Neural cell (in vitro differentiated cells): Measurements from ENCODE around the gene CHCHD10.

Source experiments
- CTCF ChIP-seq: fragments of 450-650 bp; IDR thresholded peaks from 2 replicates; pipeline ENCODE4 v1.5.1; 2014; ENCODE audit warnings: antibody characterized with exemption, mild to moderate bottlenecking, moderate library complexity; ENCODE audit not compliant: poor library complexity, severe bottlenecking
- EZH2 ChIP-seq: fragments of 200-600, 300-800 bp; shearing (Covaris generic), sonication (generic); IDR thresholded peaks from 2 replicates; pipeline ENCODE4 v1.6.1; 2014; ENCODE audit warnings: antibody characterized with exemption, low read length, borderline replicate concordance, mild to moderate bottlenecking; ENCODE audit not compliant: insufficient read depth, poor library complexity, severe bottlenecking
- POLR2AphosphoS5 ChIP-seq: IDR thresholded peaks from 2 replicates; pipeline ENCODE4 v1.6.1; 2012
- RAD21 ChIP-seq: fragments of 450-650 bp; conservative IDR thresholded peaks from 2 replicates; pipeline ENCODE4 v1.6.1; 2014; ENCODE audit warnings: antibody characterized with exemption, mild to moderate bottlenecking, moderate library complexity

DNA sequence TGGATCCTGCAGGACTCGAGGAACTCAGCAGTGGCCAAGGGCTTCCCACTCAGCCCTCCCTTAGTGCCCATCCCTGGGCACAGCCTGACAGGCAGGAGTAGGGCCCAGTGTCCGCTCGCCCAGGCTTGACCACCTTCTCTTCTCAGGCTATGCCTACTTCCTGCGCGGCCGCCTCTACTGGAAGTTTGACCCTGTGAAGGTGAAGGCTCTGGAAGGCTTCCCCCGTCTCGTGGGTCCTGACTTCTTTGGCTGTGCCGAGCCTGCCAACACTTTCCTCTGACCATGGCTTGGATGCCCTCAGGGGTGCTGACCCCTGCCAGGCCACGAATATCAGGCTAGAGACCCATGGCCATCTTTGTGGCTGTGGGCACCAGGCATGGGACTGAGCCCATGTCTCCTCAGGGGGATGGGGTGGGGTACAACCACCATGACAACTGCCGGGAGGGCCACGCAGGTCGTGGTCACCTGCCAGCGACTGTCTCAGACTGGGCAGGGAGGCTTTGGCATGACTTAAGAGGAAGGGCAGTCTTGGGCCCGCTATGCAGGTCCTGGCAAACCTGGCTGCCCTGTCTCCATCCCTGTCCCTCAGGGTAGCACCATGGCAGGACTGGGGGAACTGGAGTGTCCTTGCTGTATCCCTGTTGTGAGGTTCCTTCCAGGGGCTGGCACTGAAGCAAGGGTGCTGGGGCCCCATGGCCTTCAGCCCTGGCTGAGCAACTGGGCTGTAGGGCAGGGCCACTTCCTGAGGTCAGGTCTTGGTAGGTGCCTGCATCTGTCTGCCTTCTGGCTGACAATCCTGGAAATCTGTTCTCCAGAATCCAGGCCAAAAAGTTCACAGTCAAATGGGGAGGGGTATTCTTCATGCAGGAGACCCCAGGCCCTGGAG, 15.7 kb upstream of the CHCHD10 start:
- no peak for TF ChIP-seq RAD21
- no peak for TF ChIP-seq CTCF
- TF ChIP-seq POLR2AphosphoS5: no peak
- TF ChIP-seq EZH2: no peak
